ENCODE results near the gene ZCCHC24. TPM values are rescaled to one million over a fixed set of nuclear protein-coding genes. Genes with fewer than 3 reads are reported as not detected.

ZCCHC24 gene
- total and polyA plus RNA-seq, 10 donors, result 4.9 to 34.1 (median 23.7) TPM

DNA sequence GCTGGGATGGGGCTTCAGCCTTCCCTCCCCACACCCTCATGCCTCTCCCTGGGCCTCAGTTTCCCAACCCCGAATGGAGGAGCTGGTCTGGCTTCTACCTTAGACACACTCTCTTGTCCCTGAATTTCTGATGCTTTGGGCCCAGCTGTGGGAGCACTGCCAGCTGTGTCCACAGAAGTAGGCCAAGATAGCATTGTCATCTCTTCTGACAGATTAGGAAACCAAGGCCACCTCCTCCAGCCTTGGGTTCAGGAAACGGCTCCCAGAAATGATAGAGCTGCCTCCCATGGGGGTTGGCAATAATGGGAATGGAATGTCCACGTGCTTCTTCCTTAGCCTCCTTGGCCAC lies 96.8 kb downstream of the ZCCHC24 start:
- Histone ChIP-seq H3K4me3 (peak overlapping the region; percentile 52 to 93 (median 78)), H3K27ac (peak overlapping the region in 7 of 8 donors; percentile 92 to 99 (median 96))

GRCh38 chr10:79347894-79348639 lies 97.4 kb downstream of the ZCCHC24 start:
- Histone ChIP-seq H3K4me1 (peaks cover 15 to 83% (median 61%) of the 10 kb centered on the region in 6 donors), H3K9me3 (no peaks in the 10 kb centered on the region), H3K36me3 (peaks cover 10 to 45% (median 41%) of the 10 kb centered on the region in 6 donors), H3K27ac (peak overlapping the region; percentile 85 to 99 (median 96)), H3K4me3 (peak overlapping the region; percentile 52 to 93 (median 78)), H3K27me3 (replicated peaks in 1 of 7) (no peaks in the 10 kb centered on the region)
- intact Hi-C loops (cut with DNase I; ENCODE audit: low total_unique reads), result no loop called here
- peak; percentile 97 for DNase-seq
- 5 to 8% (median 6%) methylated on average over 26 to 34 of the region's 34 CpGs for WGBS, 5 donors
- TF ChIP-seq POLR2AphosphoS5 (IDR thresholded peaks at IDR 0.05) (peak; percentile 51 to 89 (median 70)), CTCF (IDR thresholded peaks at IDR 0.05 in 8 of 11, conservative IDR thresholded peaks at IDR 0.05 in 3 of 11) (peak in 2 of 11 experiments; percentile 20 to 22), POLR2A (IDR thresholded peaks at IDR 0.05) (no peak)

More for the DNA sequence above, 96.8 kb downstream of the ZCCHC24 start:
- TF ChIP-seq POLR2A (IDR thresholded peaks at IDR 0.05) (no peak), POLR2AphosphoS5 (IDR thresholded peaks at IDR 0.05) (peak in 2 of 3 donors; percentile 15 to 48), CTCF (IDR thresholded peaks at IDR 0.05 in 8 of 11, conservative IDR thresholded peaks at IDR 0.05 in 3 of 11) (no peak)
- no peak for DNase-seq
- Histone ChIP-seq H3K9me3 (no peaks in the 10 kb centered on the region), H3K4me1 (peaks cover 15 to 88% (median 66%) of the 10 kb centered on the region in 6 donors), H3K36me3 (peaks cover 10 to 51% (median 46%) of the 10 kb centered on the region in 6 donors), H3K27me3 (replicated peaks in 1 of 7) (no peaks in the 10 kb centered on the region)
- intact Hi-C loops (cut with DNase I; ENCODE audit: low total_unique reads), result no loop called here
- WGBS, 5 donors, result 44 to 70% (median 59%) methylated on average over 2 to 3 of the region's 3 CpGs

GRCh38 chr10:79347226-79347893 lies 98.1 kb downstream of the ZCCHC24 start, which contains the start of gene PPIF:
PPIF (plus strand) TSS chr10:79347469; CDS start chr10:79347549, 80 bp downstream.
- intact Hi-C loops (cut with DNase I; ENCODE audit: low total_unique reads), result no loop called here
- peak within 1 kb of the TSS; percentile 52 to 93 (median 78) for H3K4me3 ChIP-seq
- peaks cover 10 to 38% (median 33%) of the 10 kb centered on the region in 6 donors for H3K36me3 ChIP-seq
- 0 to 3% (median 1%) methylated on average over 22 to 77 of the region's 77 CpGs for WGBS, 5 donors
- DNase-seq, result peak; percentile 100
- peak; percentile 92 to 97 (median 96) for TF ChIP-seq POLR2AphosphoS5 (IDR thresholded peaks at IDR 0.05)
- peak; percentile 23 to 80 (median 58) for TF ChIP-seq POLR2A (IDR thresholded peaks at IDR 0.05)
- peak; percentile 95 to 100 (median 99) for TF ChIP-seq CTCF (IDR thresholded peaks at IDR 0.05 in 8 of 11, conservative IDR thresholded peaks at IDR 0.05 in 3 of 11)
- H3K4me1 ChIP-seq, result peaks cover 15 to 76% (median 57%) of the 10 kb centered on the region in 6 donors
- H3K27ac ChIP-seq, result peak within 1 kb of the TSS; percentile 85 to 99 (median 96)
- no peaks in the 10 kb centered on the region for H3K9me3 ChIP-seq
- H3K27me3 ChIP-seq (replicated peaks in 1 of 7), result no peaks in the 10 kb centered on the region
